Sigmoid colon (tissue), 7 donors: ENCODE measurements around the gene GRAMD1A. TPM values are rescaled to one million over a fixed set of nuclear protein-coding genes. Genes with fewer than 3 reads are reported as not detected.
"Not testable (repeated sequence)": the region's sequence is repeated elsewhere in the genome, so short reads cannot be mapped to it uniquely, and the experiment has no call there.

Experiments
- DNase-seq: peaks from one replicate; pipeline ENCODE4 v3.0.0-alpha.2; 2019
- H3K27ac ChIP-seq, 4 donors: fragments of 200-600 bp; sonication (generic); one replicate each; pipeline ENCODE4 v1.5.1; 2016 to 2019; ENCODE audit warnings: mild to moderate bottlenecking in 1 of 4
- H3K27me3 ChIP-seq, 3 donors: fragments of 200-600 bp; sonication (generic); one replicate each; pipeline ENCODE4 v1.5.1; 2019; ENCODE audit warnings: mild to moderate bottlenecking in 1 of 3
- H3K36me3 ChIP-seq, 4 donors: fragments of 200-600 bp; sonication (generic); one replicate each; pipeline ENCODE4 v1.5.1; 2016 to 2019
- H3K4me1 ChIP-seq, 4 donors: fragments of 200-600 bp; sonication (generic); one replicate each; pipeline ENCODE4 v1.5.1; 2017 to 2019
- H3K4me3 ChIP-seq, 4 donors: fragments of 200-600 bp; sonication (generic); one replicate each; pipeline ENCODE4 v1.5.1; 2017 to 2019; ENCODE audit warnings: mild to moderate bottlenecking in 2 of 4, moderate library complexity in 1 of 4
- H3K9me3 ChIP-seq, 4 donors: fragments of 200-600 bp in 3 of 4; sonication (generic) in 3 of 4; one replicate each; pipeline versions ENCODE4 v1.5.1 to v1.6.1; 2013 to 2019
- EP300 ChIP-seq, 4 donors: sonication (generic); formaldehyde crosslinking; IDR thresholded peaks; one replicate each; pipeline ENCODE4 v1.6.1; 2017; ENCODE audit warnings: antibody characterized with exemption in 4 of 4
- POLR2A ChIP-seq, 2 donors: fragments of 450-650 bp; IDR thresholded peaks; one replicate each; pipeline ENCODE4 v1.6.1; 2016; ENCODE audit warnings: antibody characterized with exemption in 2 of 2, mild to moderate bottlenecking in 2 of 2, moderate library complexity in 2 of 2
- POLR2AphosphoS5 ChIP-seq, 4 donors: sonication (generic); formaldehyde crosslinking; IDR thresholded peaks; one replicate each; pipeline ENCODE4 v1.6.1; 2017; ENCODE audit warnings: antibody characterized with exemption in 4 of 4
- WGBS, 2 donors: extraction: QIAGEN DNeasy Blood & Tissue Kit; methylation state at CpG; one replicate each; pipeline ENCODE4 v1.1.7; 2013; 5-methylcytosine and 5-hydroxymethylcytosine counted together
- intact Hi-C: fragments of 100-400 bp; cut with DNase I; formaldehyde crosslinking; loops from one replicate; pipeline ENCODE4 v1.15.1; 2023
- polyA plus RNA-seq, 3 donors: library from polyadenylated mRNA; stranded (reverse); fragments of 200-250 nt; gene quantifications; one replicate each; pipeline ENCODE4 v1.2.3, GENCODE V29; 2013
- total RNA-seq, 4 donors: library from RNA; depleted of rRNA; stranded (reverse); fragments of >200 nt; gene quantifications; one replicate each; pipeline ENCODE4 v1.1.0, GENCODE V29; 2016
- TF ChIP-seq, protein P1 (sequence below), 4 experiments: fragments of 450-650 bp in 3 of 4; fragments of 200-600 bp in 1 of 4; IDR thresholded peaks; one replicate each; pipeline ENCODE4 v1.5.1; 2016 to 2019; ENCODE audit warnings: antibody characterized with exemption in 4 of 4, mild to moderate bottlenecking in 3 of 4, moderate library complexity in 2 of 4
- donor health status: healthy with polysubstance abuse.
- donor health status: Bipolar disorder and iron deficiency.
- donor health status: healthy.

GRAMD1A gene
- total and polyA plus RNA-seq, 7 donors: 5.1 to 58.9 (median 30.3) TPM

DNA sequence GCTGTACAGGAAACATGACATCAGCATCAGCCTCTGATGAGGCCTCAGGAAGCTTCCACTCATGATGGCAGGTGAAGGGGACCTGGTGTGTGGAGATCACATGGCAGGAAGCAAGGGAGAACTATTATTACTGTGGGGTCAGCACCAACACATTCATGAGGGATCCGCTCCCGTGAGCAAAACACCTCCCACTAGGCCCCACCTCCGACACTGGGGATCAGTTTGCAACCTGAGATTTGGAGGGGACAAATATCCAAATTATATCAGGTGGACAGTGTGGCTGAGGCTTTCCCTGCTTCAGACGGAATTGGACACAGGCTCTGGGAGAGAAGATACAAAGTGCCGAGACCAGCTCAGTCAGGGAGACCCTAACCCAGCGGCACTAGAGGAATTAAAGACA lies 30.4 kb upstream of the GRAMD1A start:
- Histone ChIP-seq H3K4me1 (peaks cover 0 to 10% (median 7%) of the 10 kb centered on the region in 4 donors), H3K27me3 (no peaks in the 10 kb centered on the region), H3K27ac (no peak overlapping the region), H3K4me3 (no peak overlapping the region), H3K9me3 (no peaks in the 10 kb centered on the region), H3K36me3 (no peaks in the 10 kb centered on the region)
- 92 to 95% methylated on average over 6 of the region's 6 CpGs for WGBS, 2 donors
- DNase-seq: no peak
- intact Hi-C loops: loop anchor here (5.0 to 10.0 kb wide), 2 partner anchors 123 to 155 kb away; no protein-coding TSS in a partner anchor
- no peak for TF ChIP-seq EP300 (IDR thresholded peaks at IDR 0.05)
- TF ChIP-seq, protein P1, sequence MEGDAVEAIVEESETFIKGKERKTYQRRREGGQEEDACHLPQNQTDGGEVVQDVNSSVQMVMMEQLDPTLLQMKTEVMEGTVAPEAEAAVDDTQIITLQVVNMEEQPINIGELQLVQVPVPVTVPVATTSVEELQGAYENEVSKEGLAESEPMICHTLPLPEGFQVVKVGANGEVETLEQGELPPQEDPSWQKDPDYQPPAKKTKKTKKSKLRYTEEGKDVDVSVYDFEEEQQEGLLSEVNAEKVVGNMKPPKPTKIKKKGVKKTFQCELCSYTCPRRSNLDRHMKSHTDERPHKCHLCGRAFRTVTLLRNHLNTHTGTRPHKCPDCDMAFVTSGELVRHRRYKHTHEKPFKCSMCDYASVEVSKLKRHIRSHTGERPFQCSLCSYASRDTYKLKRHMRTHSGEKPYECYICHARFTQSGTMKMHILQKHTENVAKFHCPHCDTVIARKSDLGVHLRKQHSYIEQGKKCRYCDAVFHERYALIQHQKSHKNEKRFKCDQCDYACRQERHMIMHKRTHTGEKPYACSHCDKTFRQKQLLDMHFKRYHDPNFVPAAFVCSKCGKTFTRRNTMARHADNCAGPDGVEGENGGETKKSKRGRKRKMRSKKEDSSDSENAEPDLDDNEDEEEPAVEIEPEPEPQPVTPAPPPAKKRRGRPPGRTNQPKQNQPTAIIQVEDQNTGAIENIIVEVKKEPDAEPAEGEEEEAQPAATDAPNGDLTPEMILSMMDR (IDR thresholded peaks at IDR 0.05): no peak
- TF ChIP-seq POLR2A (IDR thresholded peaks at IDR 0.05): no peak
- no peak for TF ChIP-seq POLR2AphosphoS5 (IDR thresholded peaks at IDR 0.05)

DNA sequence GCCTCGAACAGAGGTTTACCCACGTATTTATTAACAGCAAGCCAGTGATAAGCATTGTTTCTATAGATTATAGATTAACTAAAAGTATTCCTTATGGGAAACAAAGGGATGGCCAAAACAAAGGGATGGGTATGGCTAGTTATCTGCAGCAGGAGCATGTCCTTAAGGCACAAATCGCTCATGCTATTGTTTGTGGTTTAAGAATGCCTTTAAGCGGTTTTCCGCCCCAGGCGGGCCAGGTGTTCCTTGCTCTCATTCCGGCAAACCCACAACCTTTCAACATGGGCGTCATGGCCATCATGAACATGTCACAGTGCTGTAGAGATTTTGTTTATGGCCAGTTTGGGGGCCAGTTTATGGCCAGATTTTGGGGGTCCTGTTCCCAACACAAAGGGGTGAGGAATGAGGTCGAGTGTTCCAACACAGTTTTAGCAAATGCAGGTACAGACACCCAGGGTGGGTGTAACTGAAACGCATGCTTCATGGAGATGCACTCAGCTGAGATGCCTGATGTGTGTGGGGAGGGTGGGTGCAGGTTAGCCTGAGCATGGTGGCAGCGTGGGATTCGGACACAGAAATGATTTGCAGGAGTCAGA lies 29.8 kb upstream of the GRAMD1A start:
- not testable (repeated sequence) for H3K36me3 ChIP-seq, H3K4me3 ChIP-seq, H3K9me3 ChIP-seq, DNase-seq, H3K27me3 ChIP-seq, H3K27ac ChIP-seq
- peaks cover 0 to 10% (median 7%) of the 10 kb centered on the region in 4 donors for H3K4me1 ChIP-seq
- intact Hi-C loops: loop anchor here (5.0 to 10.0 kb wide), 2 partner anchors 122 to 155 kb away; no protein-coding TSS in a partner anchor
- WGBS, 2 donors: 86 to 89% methylated on average over 12 of the region's 12 CpGs

DNA sequence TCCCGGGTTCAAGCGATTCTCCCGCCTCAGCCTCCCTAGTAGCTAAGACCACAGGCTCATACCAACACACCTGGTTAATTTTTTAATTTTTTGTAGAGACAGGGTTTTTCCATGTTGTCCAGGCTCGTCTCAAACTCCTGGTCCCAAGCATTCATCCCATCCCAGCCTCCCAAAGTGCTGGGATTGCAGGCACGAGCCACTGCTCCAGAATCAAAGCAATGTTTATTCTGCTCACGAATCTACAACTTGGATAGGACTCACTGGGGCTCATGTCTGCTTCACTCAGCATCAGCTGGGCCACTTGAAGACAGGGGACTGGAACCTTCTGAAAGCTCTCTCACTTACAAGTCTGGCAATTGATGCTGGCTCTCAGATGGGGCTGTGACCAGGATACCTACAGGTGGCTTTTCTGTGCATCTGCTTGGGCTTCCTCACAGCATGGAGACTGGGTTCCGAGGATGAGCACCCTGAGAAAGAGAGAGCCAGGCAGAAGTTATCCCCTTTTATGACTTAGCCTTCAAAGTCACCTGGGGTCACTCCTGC lies 27.9 kb upstream of the GRAMD1A start:
- intact Hi-C loops: loop anchor here (5.0 to 10.0 kb wide), 2 partner anchors 120 to 153 kb away; no protein-coding TSS in a partner anchor
- DNase-seq: no peak
- WGBS, 2 donors: 90% methylated on average over 7 of the region's 7 CpGs
- Histone ChIP-seq H3K9me3 (peaks cover 0 to 7% (median 0%) of the 10 kb centered on the region in 4 donors), H3K27ac (no peak overlapping the region), H3K27me3 (no peaks in the 10 kb centered on the region), H3K36me3 (no peaks in the 10 kb centered on the region), H3K4me1 (peaks cover 0 to 10% (median 7%) of the 10 kb centered on the region in 4 donors), H3K4me3 (no peak overlapping the region)
- TF ChIP-seq, protein P1 (IDR thresholded peaks at IDR 0.05): no peak
- TF ChIP-seq POLR2A (IDR thresholded peaks at IDR 0.05) (no peak), EP300 (IDR thresholded peaks at IDR 0.05) (no peak), POLR2AphosphoS5 (IDR thresholded peaks at IDR 0.05) (no peak)

DNA sequence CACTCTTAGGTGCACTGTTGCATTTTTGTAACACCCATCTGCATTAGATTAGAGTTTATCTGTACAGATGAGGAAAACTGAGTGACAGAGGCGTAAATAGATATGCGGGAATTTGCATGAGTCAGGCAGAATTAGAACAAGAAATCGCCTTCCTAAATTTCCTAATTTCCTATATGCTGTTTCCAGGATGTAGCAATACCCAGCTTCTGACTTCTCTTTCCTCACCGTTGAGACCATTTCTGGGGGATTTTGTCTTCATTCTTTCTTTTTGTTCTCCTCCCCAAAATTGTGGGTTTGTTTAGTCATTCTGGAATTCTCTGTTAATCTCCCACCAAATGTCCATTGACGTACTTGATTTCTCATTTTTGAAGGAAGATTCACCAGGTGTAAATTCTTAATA lies 25.5 kb upstream of the GRAMD1A start:
- intact Hi-C loops: loop anchor here (5.0 to 10.0 kb wide), 2 partner anchors 118 to 150 kb away; no protein-coding TSS in a partner anchor
- Histone ChIP-seq H3K9me3 (peaks cover 0 to 7% (median 0%) of the 10 kb centered on the region in 4 donors), H3K4me3 (no peak overlapping the region), H3K27ac (no peak overlapping the region), H3K4me1 (peaks cover 0 to 10% (median 7%) of the 10 kb centered on the region in 4 donors), H3K36me3 (no peaks in the 10 kb centered on the region), H3K27me3 (no peaks in the 10 kb centered on the region)
- WGBS, 2 donors: 71 to 76% methylated on average over 5 of the region's 5 CpGs
- TF ChIP-seq POLR2AphosphoS5 (IDR thresholded peaks at IDR 0.05) (no peak), EP300 (IDR thresholded peaks at IDR 0.05) (no peak), POLR2A (IDR thresholded peaks at IDR 0.05) (no peak)
- TF ChIP-seq, protein P1 (IDR thresholded peaks at IDR 0.05): no peak
- DNase-seq: no peak

DNA sequence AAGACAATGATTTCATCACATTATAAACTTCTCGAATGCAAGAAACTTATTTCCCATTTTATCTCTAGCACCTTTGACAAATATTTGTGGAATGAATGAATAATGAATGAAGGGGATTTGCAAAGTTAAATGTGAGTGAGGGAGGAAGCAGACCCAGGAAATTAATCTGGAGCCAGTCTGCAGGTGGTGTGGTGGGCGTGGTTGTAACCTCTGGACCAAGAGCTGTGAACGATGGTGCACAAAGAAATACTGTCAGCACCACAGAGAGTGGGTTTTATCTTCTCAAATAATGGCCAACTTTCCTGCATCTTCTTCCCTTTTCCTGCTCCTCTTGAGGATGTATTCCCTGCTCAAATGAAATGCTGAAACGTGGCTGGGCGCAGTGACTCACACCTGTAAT lies 25.1 kb upstream of the GRAMD1A start:
- peak; percentile 27 for DNase-seq
- Histone ChIP-seq H3K4me1 (peaks cover 0 to 10% (median 7%) of the 10 kb centered on the region in 4 donors), H3K27ac (no peak overlapping the region), H3K9me3 (peaks cover 0 to 7% (median 0%) of the 10 kb centered on the region in 4 donors), H3K36me3 (no peaks in the 10 kb centered on the region), H3K4me3 (no peak overlapping the region), H3K27me3 (no peaks in the 10 kb centered on the region)
- intact Hi-C loops: loop anchor here (10.0 kb wide), 1 partner anchor 150 kb away; no protein-coding TSS in a partner anchor
- WGBS, 2 donors: 23 to 54% methylated on average over 5 of the region's 5 CpGs
- TF ChIP-seq POLR2A (IDR thresholded peaks at IDR 0.05) (no peak), POLR2AphosphoS5 (IDR thresholded peaks at IDR 0.05) (no peak), EP300 (IDR thresholded peaks at IDR 0.05) (no peak)
- TF ChIP-seq, protein P1 (IDR thresholded peaks at IDR 0.05): no peak
